Fibroblast of skin of right biceps (primary cell): ENCODE results near the gene SRSF2.
"Not testable (repeated sequence)": the region's sequence is repeated elsewhere in the genome, so short reads cannot be mapped to it uniquely, and the experiment has no call there.

Experiments used
- DNase-seq: peaks from one replicate; pipeline ENCODE4 v3.0.0-alpha.2; 2013

The SRSF2 gene

GRCh38 chr17:76698466-76698977, 38.6 kb downstream of the SRSF2 start:
- not testable (repeated sequence) for DNase-seq

- peak; percentile 73 for DNase-seq
Observed at GRCh38 chr17:76697702-76698465, 39.2 kb downstream of the SRSF2 start.

GRCh38 chr17:76696763-76697701, 40.1 kb downstream of the SRSF2 start:
- no peak for DNase-seq

- no peak for DNase-seq
Observed at GRCh38 chr17:76695059-76695831, 41.9 kb downstream of the SRSF2 start.

- no peak for DNase-seq
Observed at GRCh38 chr17:76691379-76692191, 45.5 kb downstream of the SRSF2 start.

- no peak for DNase-seq
Observed at GRCh38 chr17:76690596-76691280, 46.4 kb downstream of the SRSF2 start.

DNA sequence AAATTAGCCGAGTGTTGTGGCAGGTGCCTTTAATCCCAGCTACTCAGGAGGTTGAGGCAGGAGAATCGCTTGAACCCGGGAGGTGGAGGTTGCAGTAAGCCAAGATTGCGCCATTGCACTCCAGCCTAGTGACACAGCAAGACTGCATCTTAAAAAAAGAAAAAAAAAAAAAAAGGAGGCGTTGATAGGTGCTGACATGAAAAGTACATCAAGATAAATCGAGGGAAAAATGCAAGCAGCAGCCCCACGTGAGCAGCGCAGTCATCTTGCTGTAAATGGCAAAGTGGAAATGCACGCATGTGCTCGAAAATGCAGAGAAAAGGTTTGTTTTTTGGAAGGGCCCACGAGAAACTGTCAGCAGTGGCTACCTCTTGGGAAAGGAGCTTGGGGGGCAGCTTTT, 47.3 kb downstream of the SRSF2 start:
- no peak for DNase-seq

GRCh38 chr17:76688165-76688622, 48.9 kb downstream of the SRSF2 start:
- DNase-seq, result no peak

GRCh38 chr17:76687298-76688164, 49.6 kb downstream of the SRSF2 start:
- DNase-seq, result no peak

DNA sequence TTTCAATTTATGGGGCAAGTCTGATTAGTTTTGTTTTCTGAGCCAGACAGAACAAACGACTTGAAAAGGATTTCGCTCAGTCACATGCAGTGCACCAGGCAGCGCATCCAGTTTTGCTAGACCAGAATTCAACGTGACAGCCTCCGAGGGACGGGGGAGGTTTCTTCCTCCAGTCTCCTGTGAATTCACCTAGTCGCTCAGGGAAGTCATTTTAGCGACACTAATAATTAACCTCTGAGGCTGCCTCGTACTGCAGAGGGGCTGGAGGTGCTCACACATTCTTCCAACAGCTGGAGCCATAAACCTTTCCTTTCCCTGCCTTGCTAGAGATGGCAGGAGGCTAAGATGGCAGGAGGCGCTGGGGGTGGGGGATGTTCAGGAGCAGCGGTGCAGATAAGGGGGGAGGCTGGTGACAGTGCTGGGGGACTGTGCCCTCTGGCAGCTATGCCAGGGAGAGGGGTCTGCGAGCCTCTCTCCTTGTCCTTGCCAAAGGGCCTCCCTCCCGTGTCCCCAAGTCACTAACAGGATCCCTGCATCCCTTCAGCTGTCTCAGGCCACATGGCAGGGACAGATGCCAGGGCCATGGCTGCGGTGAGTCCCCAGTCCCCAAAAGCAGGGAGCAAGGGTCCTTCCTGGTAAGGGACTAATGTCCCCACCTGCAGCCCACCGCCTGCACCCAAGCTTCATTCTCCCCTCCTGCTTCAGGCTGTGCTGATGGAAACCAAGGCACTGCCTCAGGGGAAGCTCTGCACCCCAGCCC, 50.4 kb downstream of the SRSF2 start:
- no peak for DNase-seq

DNA sequence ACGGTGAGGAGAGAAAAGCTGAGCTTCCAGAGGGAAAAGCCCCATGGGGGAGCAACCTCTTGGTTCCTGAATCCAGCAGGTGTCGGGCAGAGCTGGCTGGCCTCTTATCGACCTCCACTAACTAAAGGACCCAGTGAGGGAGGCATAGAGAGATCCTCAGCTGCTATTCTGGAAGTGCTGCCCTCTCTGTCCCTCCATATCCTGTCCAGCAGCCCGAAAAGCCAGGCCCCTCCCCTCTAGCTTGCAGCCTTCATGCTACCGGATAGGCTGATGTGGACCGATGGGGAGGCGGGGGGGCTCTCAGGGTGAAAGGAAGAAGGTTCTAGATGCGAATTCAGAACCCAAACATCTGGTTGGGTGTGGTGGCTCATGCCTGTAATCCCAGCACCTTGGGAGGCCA, 51.3 kb downstream of the SRSF2 start:
- DNase-seq, result no peak

DNA sequence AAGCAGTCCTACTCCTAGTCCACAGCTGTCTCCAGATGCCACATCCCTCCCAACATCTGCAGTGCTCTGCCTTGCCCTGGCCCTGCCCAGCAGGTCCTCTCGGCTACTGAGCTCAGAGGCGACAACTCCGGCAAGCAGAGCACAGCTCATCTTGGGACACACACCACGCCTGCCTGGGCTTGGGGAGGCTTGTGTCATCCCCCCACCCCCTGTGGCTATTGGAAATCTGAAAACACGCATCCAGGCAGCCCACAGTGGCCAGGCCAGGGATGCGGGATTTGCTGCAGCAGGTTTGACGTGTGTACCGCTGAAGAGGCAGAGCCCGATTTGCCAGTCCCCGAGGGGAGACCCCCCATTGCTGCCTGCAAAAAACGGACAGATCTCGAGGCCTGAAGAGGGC, 51.8 kb downstream of the SRSF2 start:
- DNase-seq, result no peak

DNA sequence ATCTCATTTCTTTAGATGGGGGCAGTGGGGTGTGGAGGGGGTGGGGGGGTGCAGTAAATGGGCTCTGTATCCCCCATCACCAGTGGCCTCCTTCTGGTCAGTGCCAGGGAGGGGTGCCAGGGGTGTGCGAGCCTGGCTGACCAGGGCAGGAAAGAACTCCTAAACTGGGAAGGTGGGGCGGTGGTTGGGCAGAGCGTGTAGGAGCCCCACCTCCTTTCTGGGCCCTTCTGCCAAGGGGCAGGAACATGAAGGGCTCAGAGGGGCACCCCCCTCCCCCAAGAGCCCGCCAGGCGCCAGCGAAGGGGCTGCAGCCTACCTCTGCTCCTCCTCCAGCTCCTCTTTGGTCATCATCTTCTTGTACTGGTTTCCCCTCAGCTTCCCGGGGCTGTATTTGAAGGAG, 52.4 kb downstream of the SRSF2 start:
- DNase-seq, result no peak
